PC-9 (cell line): Measurements from ENCODE around the gene CLTB. TPM values are rescaled to one million over a fixed set of nuclear protein-coding genes. Genes with fewer than 3 reads are reported as not detected.

ENCODE experiments used
- BruUV-seq: library from RNA; stranded (reverse); fragments of 400-500 nt; replicated peaks from 2 replicates; lab custom pipeline; 2021; lab: Mats Ljungman, UMichigan
- CTCF ChIA-PET: fragments of 300-600 bp; sonication (Branson Sonifier 250); formaldehyde crosslinking; loops from one replicate; lab custom pipeline; 2022; ENCODE audit warnings: antibody characterized with exemption; lab: Charles Lee
- POLR2A ChIA-PET: fragments of 300-600 bp; sonication (Branson Sonifier 250); formaldehyde crosslinking; loops from one replicate; lab custom pipeline; 2022; ENCODE audit warnings: antibody characterized with exemption; ENCODE audit not compliant: unreplicated experiment; lab: Charles Lee
- DNase-seq, 2 experiments: peaks; one replicate each; pipeline versions ENCODE4 v3.0.0 to v3.0.0-alpha.2; 2015 to 2022; ENCODE audit warnings: mixed read lengths in 1 of 2
- H2AFZ ChIP-seq: fragments of 200-600 bp; sonication (generic); 2 replicates; pipeline ENCODE4 v1.8.1; 2017; ENCODE audit warnings: antibody characterized with exemption
- H3F3A ChIP-seq: fragments of 200-600 bp; sonication (generic); 2 replicates; pipeline ENCODE4 v1.8.1; 2017; ENCODE audit warnings: antibody characterized with exemption, mild to moderate bottlenecking, low read depth; ENCODE audit not compliant: insufficient read depth
- H3K27ac ChIP-seq: fragments of 200-600 bp; sonication (generic); 2 replicates; pipeline ENCODE4 v1.6.1; 2016; ENCODE audit warnings: mixed run types
- H3K27me3 ChIP-seq: fragments of 200-600 bp; sonication (generic); 2 replicates; pipeline ENCODE4 v1.6.1; 2016; ENCODE audit warnings: low read depth, mixed run types; ENCODE audit not compliant: insufficient read depth
- H3K36me3 ChIP-seq: fragments of 200-600 bp; sonication (generic); 2 replicates; pipeline ENCODE4 v1.6.1; 2016; ENCODE audit warnings: low read depth, mixed run types
- H3K4me1 ChIP-seq: fragments of 200-600 bp; sonication (generic); replicated peaks from 2 replicates; pipeline ENCODE4 v1.6.1; 2016; ENCODE audit warnings: mixed run types; ENCODE audit not compliant: insufficient read depth
- H3K4me2 ChIP-seq: fragments of 200-600 bp; sonication (generic); 2 replicates; pipeline ENCODE4 v1.6.1; 2017; ENCODE audit warnings: mixed run types
- H3K4me3 ChIP-seq: fragments of 200-600 bp; sonication (generic); 2 replicates; pipeline ENCODE4 v1.6.1; 2016; ENCODE audit warnings: mixed run types
- H3K79me2 ChIP-seq: fragments of 200-600 bp; sonication (generic); 2 replicates; pipeline ENCODE4 v1.6.1; 2017; ENCODE audit warnings: low read depth, mixed run types
- H3K9me2 ChIP-seq: fragments of 200-600 bp; sonication (generic); 2 replicates; pipeline ENCODE4 v1.8.1; 2017; ENCODE audit warnings: mild to moderate bottlenecking; ENCODE audit not compliant: insufficient read depth
- H3K9me3 ChIP-seq: fragments of 200-600 bp; sonication (generic); 2 replicates; pipeline ENCODE4 v1.8.1; 2016; ENCODE audit warnings: low read depth; ENCODE audit not compliant: insufficient read depth
- H4K20me1 ChIP-seq: fragments of 200-600 bp; sonication (generic); 2 replicates; pipeline ENCODE4 v1.8.1; 2017; ENCODE audit not compliant: insufficient read depth
- CTCF ChIP-seq: fragments of 200-600 bp; sonication (generic); conservative IDR thresholded peaks from 2 replicates; pipeline ENCODE4 v1.6.1; 2017; ENCODE audit warnings: mixed run types, antibody characterized with exemption, mild to moderate bottlenecking, moderate library complexity
- EZH2 ChIP-seq: fragments of 200-600 bp; sonication (generic); IDR thresholded peaks from 2 replicates; pipeline ENCODE4 v1.8.0; 2017; ENCODE audit warnings: antibody characterized with exemption, low read depth
- intact Hi-C: fragments of 100-400 bp; cut with micrococcal nuclease; formaldehyde crosslinking; loops from one replicate; pipeline ENCODE4 v1.10.0; 2022; ENCODE audit not compliant: unreplicated experiment
- microRNA-seq: library from miRNA; unstranded; fragments of <30 nt; microRNA quantifications from one replicate; pipeline ENCODE4 v1.2.0, GENCODE V29; 2021; ENCODE audit warnings: borderline number of aligned reads, borderline replicate concordance
- total RNA-seq: library from RNA; stranded (reverse); gene quantifications from 2 replicates; pipeline ENCODE4 v1.2.3, GENCODE V29; 2021

Gene CLTB
- total RNA-seq, 1 experiment from 2014 or later: 123 TPM

GRCh38 chr5:176350416-176350815, 65.9 kb downstream of the CLTB start:
- Histone ChIP-seq H4K20me1 (peaks cover 19% of the 10 kb centered on the region), H3K79me2 (0 out of 2 replicates have a peak, but pooled peaks cover 3% of the 10 kb centered on the region), H3K4me2 (no peak overlapping the region), H3K4me3 (no peak overlapping the region), H3K36me3 (peaks cover 10% of the 10 kb centered on the region; the same call in 1 of the 2 replicates), H3K27me3 (no peaks in the 10 kb centered on the region), H3K4me1 (no peaks in the 10 kb centered on the region), H3K9me3 (no peaks in the 10 kb centered on the region), H3K9me2 (no peaks in the 10 kb centered on the region), H2AFZ (no peak overlapping the region), H3F3A (no peaks in the 10 kb centered on the region; the same call in 1 of the 2 replicates), H3K27ac (no peak overlapping the region)
- DNase-seq: no peak
- POLR2A ChIA-PET: no interaction called here
- BruUV-seq: no TSS peak
- CTCF ChIA-PET: no interaction called here
- intact Hi-C loops: no loop called here
- TF ChIP-seq CTCF: no peak
- TF ChIP-seq EZH2: no peak

GRCh38 chr5:176342766-176343458, 73.4 kb downstream of the CLTB start:
- no peaks in the 10 kb centered on the region for H3K79me2 ChIP-seq
- TF ChIP-seq EZH2 (no peak), CTCF (no peak)
- ChIA-PET POLR2A (no interaction called here), CTCF (no interaction called here)
- H3K9me2 ChIP-seq: no peaks in the 10 kb centered on the region
- H3K27me3 ChIP-seq: no peaks in the 10 kb centered on the region
- no peak overlapping the region for H3K4me2 ChIP-seq
- BruUV-seq: no TSS peak
- no peak overlapping the region for H2AFZ ChIP-seq
- no peak for DNase-seq
- no peaks in the 10 kb centered on the region for H3K4me1 ChIP-seq
- H3K36me3 ChIP-seq: no peaks in the 10 kb centered on the region; the same call in 1 of the 2 replicates
- no peaks in the 10 kb centered on the region for H3F3A ChIP-seq
- H3K4me3 ChIP-seq: no peak overlapping the region
- H4K20me1 ChIP-seq: no peaks in the 10 kb centered on the region
- intact Hi-C loops: no loop called here
- H3K27ac ChIP-seq: no peak overlapping the region
- H3K9me3 ChIP-seq: no peaks in the 10 kb centered on the region

Small RNA genes within 50 kb of the gene (microRNA-seq; reads per million reads assigned to microRNA genes)
- not detected for gene MIR1271

Other genes with a start within 250 kb of the CLTB start
- 6.5 and 7.3 TPM in 2 replicates for gene SIMC1, start 178.1 kb downstream of the CLTB start, total RNA-seq
- 115 and 122 TPM in 2 replicates for gene KIAA1191, start 54.8 kb downstream of the CLTB start, total RNA-seq
- 0.85 and 1.2 TPM in 2 replicates for gene ARL10, start 51.1 kb downstream of the CLTB start, total RNA-seq
- 31.5 and 35.8 TPM in 2 replicates for gene NOP16, start 27.9 kb downstream of the CLTB start, total RNA-seq
- 133 and 149 TPM in 2 replicates for gene HIGD2A, start 27.8 kb downstream of the CLTB start, total RNA-seq
- 41.2 and 59.7 TPM in 2 replicates for gene FAF2, start 31.8 kb upstream of the CLTB start, total RNA-seq
- 87.4 and 94.2 TPM in 2 replicates for gene RNF44, start 120.9 kb upstream of the CLTB start, total RNA-seq
- not detected in 2 replicates for gene CDHR2, start 132.8 kb upstream of the CLTB start, total RNA-seq
- 7.2 and 11.0 TPM in 2 replicates for gene GPRIN1, start 193.6 kb upstream of the CLTB start, total RNA-seq
- not detected in 2 replicates for gene SNCB, start 214.0 kb upstream of the CLTB start, total RNA-seq
- gene EIF4E1B, start 214.1 kb upstream of the CLTB start, total RNA-seq: not detected in 2 replicates
- 81.1 and 82.1 TPM in 2 replicates for gene TSPAN17, start 230.9 kb upstream of the CLTB start, total RNA-seq